IMR-90 (cell line): ENCODE data around the gene SNRNP35. TPM values are rescaled to one million over a fixed set of nuclear protein-coding genes. Genes with fewer than 3 reads are reported as not detected.
"Not testable (repeated sequence)": the region's sequence is repeated elsewhere in the genome, so short reads cannot be mapped to it uniquely, and the experiment has no call there.

Experiments used
- ATAC-seq: fragments of 200-7000 bp; cut with Tn5 transposase; 2 replicates; pipeline ENCODE4 v1.9.1; 2020; ENCODE audit warnings: low read depth, mild to moderate bottlenecking, moderate library complexity
- BruUV-seq: library from RNA; stranded (reverse); fragments of 400-500 nt; replicated peaks from 2 replicates; lab custom pipeline; 2021; lab: Mats Ljungman, UMichigan
- CTCF ChIA-PET: fragments of 300-600 bp; formaldehyde crosslinking; extraction: SDS; loops from one replicate; lab custom pipeline; 2021; ENCODE audit warnings: antibody characterized with exemption; lab: Yijun Ruan, JAX
- POLR2A ChIA-PET: fragments of 300-600 bp; sonication (Branson Sonifier 250); formaldehyde crosslinking; loops from one replicate; lab custom pipeline; 2022; ENCODE audit warnings: antibody characterized with exemption; ENCODE audit not compliant: unreplicated experiment; lab: Charles Lee
- DNase-seq: peaks from one replicate; pipeline ENCODE4 v3.0.0; 2013
- H2AFZ ChIP-seq: replicated peaks from 2 replicates; pipeline ENCODE3; 2013; ENCODE audit warnings: low read length, mild to moderate bottlenecking; ENCODE audit not compliant: poor library complexity
- H2AK5ac ChIP-seq: 2 replicates; pipeline ENCODE4 v1.6.1; 2013; ENCODE audit warnings: low read depth, low read length, inconsistent platforms
- H2AK9ac ChIP-seq: replicated peaks from 2 replicates; pipeline ENCODE3; 2013; ENCODE audit warnings: mild to moderate bottlenecking, low read depth, low read length, moderate library complexity; ENCODE audit not compliant: poor library complexity
- H2BK120ac ChIP-seq: 2 replicates; pipeline ENCODE4 v1.6.1; 2013; ENCODE audit warnings: low read depth, low read length, inconsistent platforms
- H2BK15ac ChIP-seq: 3 replicates; pipeline ENCODE4 v1.6.1; 2013; ENCODE audit warnings: low read depth, low read length, inconsistent platforms
- H2BK20ac ChIP-seq: 2 replicates; pipeline ENCODE4 v1.6.1; 2013; ENCODE audit warnings: low read depth, mild to moderate bottlenecking, inconsistent platforms, low read length, moderate library complexity
- H2BK5ac ChIP-seq: 2 replicates; pipeline ENCODE4 v1.6.1; 2013; ENCODE audit warnings: mild to moderate bottlenecking, low read depth, low read length, inconsistent platforms; ENCODE audit not compliant: poor library complexity, severe bottlenecking
- H3K14ac ChIP-seq: replicated peaks from 2 replicates; pipeline ENCODE4 v1.6.1; 2013; ENCODE audit warnings: low read depth, low read length, inconsistent platforms
- H3K18ac ChIP-seq: 2 replicates; pipeline ENCODE4 v1.6.1; 2013; ENCODE audit warnings: low read depth, low read length, control low read depth
- H3K23ac ChIP-seq: 2 replicates; pipeline ENCODE4 v1.6.1; 2013; ENCODE audit warnings: low read depth, low read length, inconsistent platforms
- H3K27ac ChIP-seq: 2 replicates; pipeline ENCODE4 v1.5.1; 2013; ENCODE audit warnings: mild to moderate bottlenecking, control low read depth, low read length; ENCODE audit not compliant: insufficient read depth
- H3K27me3 ChIP-seq: 2 replicates; pipeline ENCODE4 v1.6.1; 2013; ENCODE audit warnings: low read length; ENCODE audit not compliant: control insufficient read depth, insufficient read depth
- H3K36me3 ChIP-seq: 2 replicates; pipeline ENCODE4 v1.6.1; 2013; ENCODE audit warnings: low read length, mixed read lengths; ENCODE audit not compliant: control insufficient read depth, insufficient read depth
- H3K4ac ChIP-seq: 2 replicates; pipeline ENCODE4 v1.6.1; 2013; ENCODE audit warnings: low read depth, low read length, inconsistent platforms
- H3K4me1 ChIP-seq: 2 replicates; pipeline ENCODE4 v1.6.1; 2013; ENCODE audit warnings: low read length, mixed read lengths; ENCODE audit not compliant: control insufficient read depth, insufficient read depth
- H3K4me2 ChIP-seq: 2 replicates; pipeline ENCODE4 v1.6.1; 2013; ENCODE audit warnings: low read depth, mild to moderate bottlenecking, control low read depth, low read length, moderate library complexity
- H3K4me3 ChIP-seq: 2 replicates; pipeline ENCODE4 v1.5.1; 2013; ENCODE audit warnings: low read depth, mild to moderate bottlenecking, control low read depth, low read length, moderate library complexity; ENCODE audit not compliant: insufficient read depth
- H3K56ac ChIP-seq: 2 replicates; pipeline ENCODE4 v1.6.1; 2013; ENCODE audit warnings: low read length, inconsistent platforms; ENCODE audit not compliant: insufficient read depth; ENCODE audit errors: extremely low read depth
- H3K79me1 ChIP-seq, 2 experiments: 2 replicates each; pipeline ENCODE4 v1.6.1; 2013; ENCODE audit warnings: low read length in 2 of 2, inconsistent platforms in 1 of 2, low read depth in 1 of 2
- H3K9ac ChIP-seq: 2 replicates; pipeline ENCODE4 v1.6.1; 2013; ENCODE audit warnings: low read depth, low read length, control low read depth
- H3K9me1 ChIP-seq: 2 replicates; pipeline ENCODE4 v1.6.1; 2013; ENCODE audit warnings: low read length, inconsistent platforms; ENCODE audit not compliant: insufficient read depth
- H3K9me3 ChIP-seq: 2 replicates; pipeline ENCODE4 v1.6.1; 2013; ENCODE audit warnings: low read length; ENCODE audit not compliant: control insufficient read depth, insufficient read depth
- H4K20me1 ChIP-seq: 2 replicates; pipeline ENCODE4 v1.6.1; 2013; ENCODE audit warnings: low read length, inconsistent platforms; ENCODE audit not compliant: insufficient read depth
- H4K5ac ChIP-seq: 2 replicates; pipeline ENCODE4 v1.6.1; 2013; ENCODE audit warnings: mild to moderate bottlenecking, low read depth, low read length, control low read depth
- H4K8ac ChIP-seq, 2 experiments: 2 replicates each; pipeline ENCODE4 v1.6.1; 2013; ENCODE audit warnings: low read depth in 2 of 2, low read length in 2 of 2, control low read depth in 1 of 2, inconsistent platforms in 1 of 2
- H4K91ac ChIP-seq: 2 replicates; pipeline ENCODE4 v1.6.1; 2013; ENCODE audit warnings: low read depth, low read length, inconsistent platforms; ENCODE audit not compliant: insufficient read depth
- WGBS, 2 experiments: methylation state at CpG; one replicate each; pipeline versions ENCODE4 v1.1.5 to v1.1.7; 2013; ENCODE audit warnings: missing lambda C conversion rate in 2 of 2; ENCODE audit not compliant: insufficient read length in 1 of 2; ENCODE audit errors: extremely low coverage in 2 of 2; 5-methylcytosine and 5-hydroxymethylcytosine counted together
- dilution Hi-C: fragments of 300-500 bp; cut with HindIII; formaldehyde crosslinking; loops from one replicate; pipeline ENCODE4 v1.14.3; 2018; ENCODE audit warnings: low sequenced_read_pairs; ENCODE audit not compliant: unreplicated experiment
- in situ Hi-C: fragments of 300-500 bp; cut with MboI; formaldehyde crosslinking; loops from 3 replicates; pipeline ENCODE4 v1.14.3; 2019; ENCODE audit warnings: low sequenced_read_pairs, inconsistent platforms, mixed read lengths
- intact Hi-C: fragments of 100-400 bp; cut with micrococcal nuclease; formaldehyde crosslinking; loops from 2 replicates; pipeline ENCODE4 v1.10.0; 2022
- polyA plus RNA-seq, 3 experiments: library from polyadenylated mRNA; depleted of rRNA; stranded (reverse); fragments of >200 nt; gene quantifications; 2 replicates each; pipeline ENCODE4 v1.2.3, GENCODE V29; 2012; ENCODE audit warnings: low replicate concordance in 1 of 3
- total RNA-seq: library from RNA; depleted of rRNA; stranded (reverse); fragments of >200 nt; gene quantifications from 2 replicates; pipeline ENCODE4 v1.2.3, GENCODE V29; 2012

SNRNP35 gene
- total and polyA plus RNA-seq, 2 of the 4 experiments (the other 2 are of a cell fraction): 4.7 to 15.4 TPM

- H2AK9ac ChIP-seq, DNase-seq, H3K4me1 ChIP-seq, intact Hi-C loops, H3K27me3 ChIP-seq, H3K23ac ChIP-seq, H3K9me1 ChIP-seq, dilution Hi-C loops, CTCF ChIA-PET, H2AK5ac ChIP-seq, H3K79me1 ChIP-seq, H4K8ac ChIP-seq, H4K20me1 ChIP-seq, H3K27ac ChIP-seq, H4K91ac ChIP-seq, H2BK5ac ChIP-seq, H2BK15ac ChIP-seq, H2BK20ac ChIP-seq, H3K4me3 ChIP-seq, H3K18ac ChIP-seq, in situ Hi-C loops, POLR2A ChIA-PET, H3K4me2 ChIP-seq, H3K36me3 ChIP-seq, H3K9me3 ChIP-seq, ATAC-seq, H3K56ac ChIP-seq, H2BK120ac ChIP-seq, H3K14ac ChIP-seq, BruUV-seq, H3K4ac ChIP-seq, H3K9ac ChIP-seq, H4K5ac ChIP-seq, H2AFZ ChIP-seq: not testable (repeated sequence)
- WGBS, 2 experiments: no CpG with 5 or more reads among the region's 1 CpG
Measured at GRCh38 chr12:123452276-123452550, 5.7 kb upstream of the SNRNP35 start.
